ENCODE measurements around the gene SEMA4D.

SEMA4D gene

DNA sequence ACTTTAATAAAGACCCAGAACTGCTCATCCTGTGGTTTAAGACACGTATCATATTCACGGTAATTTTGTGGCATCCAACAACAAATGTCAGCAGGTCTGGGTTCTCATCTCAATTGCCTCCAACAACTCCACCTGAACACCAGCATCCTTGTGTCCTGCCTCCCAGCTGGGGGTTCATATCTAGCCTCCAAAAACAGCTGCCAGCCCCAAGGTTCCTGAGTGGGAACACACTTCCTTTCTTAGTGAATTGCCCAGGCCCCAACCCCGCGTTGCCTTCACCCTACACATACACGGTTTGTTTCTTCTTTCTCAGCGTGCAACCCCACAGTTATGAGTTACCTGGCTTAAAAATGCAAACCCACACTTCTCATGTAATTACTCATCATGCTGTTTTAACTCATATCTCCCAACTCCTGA is 77.9 kb downstream of the SEMA4D start:
- H3K27ac ChIP-seq (replicated peaks): no peak overlapping the region
- no peaks in the 10 kb centered on the region for H3K27me3 ChIP-seq (ENCODE audit: insufficient read depth, poor library complexity, severe bottlenecking)
- TF ChIP-seq, protein P1, sequence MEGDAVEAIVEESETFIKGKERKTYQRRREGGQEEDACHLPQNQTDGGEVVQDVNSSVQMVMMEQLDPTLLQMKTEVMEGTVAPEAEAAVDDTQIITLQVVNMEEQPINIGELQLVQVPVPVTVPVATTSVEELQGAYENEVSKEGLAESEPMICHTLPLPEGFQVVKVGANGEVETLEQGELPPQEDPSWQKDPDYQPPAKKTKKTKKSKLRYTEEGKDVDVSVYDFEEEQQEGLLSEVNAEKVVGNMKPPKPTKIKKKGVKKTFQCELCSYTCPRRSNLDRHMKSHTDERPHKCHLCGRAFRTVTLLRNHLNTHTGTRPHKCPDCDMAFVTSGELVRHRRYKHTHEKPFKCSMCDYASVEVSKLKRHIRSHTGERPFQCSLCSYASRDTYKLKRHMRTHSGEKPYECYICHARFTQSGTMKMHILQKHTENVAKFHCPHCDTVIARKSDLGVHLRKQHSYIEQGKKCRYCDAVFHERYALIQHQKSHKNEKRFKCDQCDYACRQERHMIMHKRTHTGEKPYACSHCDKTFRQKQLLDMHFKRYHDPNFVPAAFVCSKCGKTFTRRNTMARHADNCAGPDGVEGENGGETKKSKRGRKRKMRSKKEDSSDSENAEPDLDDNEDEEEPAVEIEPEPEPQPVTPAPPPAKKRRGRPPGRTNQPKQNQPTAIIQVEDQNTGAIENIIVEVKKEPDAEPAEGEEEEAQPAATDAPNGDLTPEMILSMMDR (IDR thresholded peaks at IDR 0.05; ENCODE audit: insufficient read depth, low read length): no peak
- TF ChIP-seq POLR2AphosphoS5 (IDR thresholded peaks at IDR 0.05; ENCODE audit: low read depth) (no peak), REST (IDR thresholded peaks at IDR 0.05; ENCODE audit: insufficient replicate concordance, low read depth) (no peak), GABPA (IDR thresholded peaks at IDR 0.05; ENCODE audit: low read depth) (no peak), SPI1 (IDR thresholded peaks at IDR 0.05; ENCODE audit: borderline replicate concordance, low read depth) (no peak)
- no peak overlapping the region for H3K4me3 ChIP-seq (replicated peaks; ENCODE audit: insufficient read depth, low read length)
- no peak for DNase-seq (ENCODE audit: low read depth in 1 of 2, low spot score in 1 of 2)

DNA sequence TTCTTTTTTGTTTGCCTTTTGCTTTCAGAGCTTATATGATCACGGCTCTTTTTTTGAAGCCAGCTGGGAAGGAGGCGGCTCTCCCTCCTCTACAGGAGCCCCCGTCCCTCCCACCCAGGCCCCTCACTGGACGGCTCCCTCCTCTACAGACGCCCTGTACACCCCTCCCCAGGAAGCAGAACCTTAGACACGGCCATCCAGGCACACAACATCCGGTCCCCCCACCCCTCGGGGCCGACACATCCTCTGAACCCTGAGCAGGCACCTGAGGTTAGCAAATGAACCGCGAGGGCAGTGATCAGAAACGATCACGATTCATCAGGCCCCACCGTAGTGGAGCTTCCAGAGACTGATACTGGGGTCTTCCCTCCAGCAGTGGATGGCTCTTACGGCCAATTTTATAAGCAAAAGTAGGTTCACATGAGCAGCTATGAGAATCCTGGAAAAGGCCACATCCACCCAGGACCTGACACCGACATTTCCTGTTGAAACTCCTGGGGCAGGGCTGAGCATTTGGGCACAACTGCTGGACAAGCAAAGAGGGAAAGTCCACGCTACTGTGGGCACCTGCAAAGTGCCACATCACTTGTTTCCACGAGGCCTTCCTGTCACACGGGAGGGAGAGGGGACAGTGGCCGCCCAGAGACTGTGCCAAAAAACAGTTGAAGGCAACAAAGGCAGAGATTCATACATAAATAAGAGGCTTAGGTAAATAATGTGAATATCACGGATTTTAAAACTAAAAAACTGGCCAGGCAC is 78.9 kb downstream of the SEMA4D start:
- H3K27me3 ChIP-seq (ENCODE audit: insufficient read depth, poor library complexity, severe bottlenecking): no peaks in the 10 kb centered on the region
- H3K4me3 ChIP-seq (replicated peaks; ENCODE audit: insufficient read depth, low read length): no peak overlapping the region
- H3K27ac ChIP-seq (replicated peaks): no peak overlapping the region
- no peak for DNase-seq (ENCODE audit: low read depth in 1 of 2, low spot score in 1 of 2)
- TF ChIP-seq REST (IDR thresholded peaks at IDR 0.05; ENCODE audit: insufficient replicate concordance, low read depth): no peak
- TF ChIP-seq, protein P1 (IDR thresholded peaks at IDR 0.05; ENCODE audit: insufficient read depth, low read length): no peak
- TF ChIP-seq SPI1 (IDR thresholded peaks at IDR 0.05; ENCODE audit: borderline replicate concordance, low read depth): no peak
- no peak for TF ChIP-seq GABPA (IDR thresholded peaks at IDR 0.05; ENCODE audit: low read depth)
- no peak for TF ChIP-seq POLR2AphosphoS5 (IDR thresholded peaks at IDR 0.05; ENCODE audit: low read depth)

DNA sequence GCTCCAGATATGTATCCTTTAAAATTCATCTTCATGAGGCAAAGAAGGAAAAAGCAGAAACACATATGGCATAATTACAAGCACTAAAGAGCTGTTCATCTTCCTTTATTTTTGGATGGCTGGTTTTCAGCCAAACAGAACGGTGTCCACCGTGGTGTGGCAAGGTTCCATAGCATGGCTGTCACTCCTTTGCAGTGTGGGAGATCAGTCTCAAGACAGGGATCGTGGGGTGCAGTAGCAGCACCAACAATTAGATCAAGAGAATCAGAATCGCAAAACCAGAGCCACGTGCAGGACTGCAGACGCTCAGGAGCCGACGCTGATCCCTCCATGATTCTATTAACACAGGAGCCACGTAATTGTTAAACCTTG is 79.5 kb downstream of the SEMA4D start:
- no peak overlapping the region for H3K27ac ChIP-seq (replicated peaks)
- no peak for TF ChIP-seq SPI1 (IDR thresholded peaks at IDR 0.05; ENCODE audit: borderline replicate concordance, low read depth)
- DNase-seq (ENCODE audit: low read depth in 1 of 2, low spot score in 1 of 2): no peak
- no peaks in the 10 kb centered on the region for H3K27me3 ChIP-seq (ENCODE audit: insufficient read depth, poor library complexity, severe bottlenecking)
- H3K4me3 ChIP-seq (replicated peaks; ENCODE audit: insufficient read depth, low read length): no peak overlapping the region

DNA sequence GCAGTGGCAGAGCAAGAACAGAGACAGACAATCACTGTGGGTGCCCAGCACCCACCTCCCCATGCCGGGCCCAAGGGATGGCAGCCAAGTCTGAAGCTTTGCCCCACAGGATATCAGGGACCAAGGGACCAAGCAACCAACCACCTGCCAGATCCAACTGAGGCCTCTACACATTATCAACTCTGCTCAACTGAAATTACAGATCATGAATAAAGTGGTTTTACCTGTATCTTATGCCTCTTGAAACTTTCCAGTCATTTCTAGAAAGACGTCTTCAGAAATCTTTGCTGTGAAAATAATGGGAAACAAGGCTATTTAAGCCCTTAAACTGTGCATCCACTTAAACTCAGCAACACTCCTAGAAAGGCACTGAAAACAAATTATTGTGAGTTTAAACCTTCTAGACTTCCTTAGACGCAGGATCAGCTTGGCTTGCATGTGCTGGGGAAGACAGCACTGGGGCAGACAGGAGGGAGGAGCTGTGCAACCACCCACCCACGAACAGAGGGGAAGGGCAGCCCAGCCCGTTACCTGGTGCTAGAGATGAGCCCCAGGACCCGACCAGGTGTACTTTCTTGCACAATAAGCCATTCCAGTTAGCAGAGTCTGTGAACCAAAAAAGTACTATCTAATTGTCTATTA is 80.0 kb downstream of the SEMA4D start:
- H3K27me3 ChIP-seq (ENCODE audit: insufficient read depth, poor library complexity, severe bottlenecking): no peaks in the 10 kb centered on the region
- no peak for DNase-seq (ENCODE audit: low read depth in 1 of 2, low spot score in 1 of 2)
- H3K4me3 ChIP-seq (replicated peaks; ENCODE audit: insufficient read depth, low read length): no peak overlapping the region
- TF ChIP-seq POLR2AphosphoS5 (IDR thresholded peaks at IDR 0.05; ENCODE audit: low read depth) (no peak), REST (IDR thresholded peaks at IDR 0.05; ENCODE audit: insufficient replicate concordance, low read depth) (no peak), SPI1 (IDR thresholded peaks at IDR 0.05; ENCODE audit: borderline replicate concordance, low read depth) (no peak), GABPA (IDR thresholded peaks at IDR 0.05; ENCODE audit: low read depth) (no peak)
- TF ChIP-seq, protein P1 (IDR thresholded peaks at IDR 0.05; ENCODE audit: insufficient read depth, low read length): no peak
- H3K27ac ChIP-seq (replicated peaks): no peak overlapping the region

Measured in HL-60 (cell line).